ENCODE results near the gene CAPN10. TPM values are rescaled to one million over a fixed set of nuclear protein-coding genes. Genes with fewer than 3 reads are reported as not detected.

CAPN10 gene
- total and polyA plus RNA-seq, 8 donors: 20.8 to 36.6 (median 28.2) TPM

GRCh38 chr2:240629619-240629967 lies 43.1 kb downstream of the CAPN10 start:
- intact Hi-C loops (cut with DNase I): no loop called here
- no peak for DNase-seq
- TF ChIP-seq CTCF (IDR thresholded peaks at IDR 0.05): no peak

GRCh38 chr2:240629968-240630770 lies 43.6 kb downstream of the CAPN10 start:
- peaks cover 0 to 17% of the 10 kb centered on the region in 2 donors for H3K36me3 ChIP-seq
- H3K27me3 ChIP-seq: peaks cover 0 to 17% of the 10 kb centered on the region in 2 donors
- H3K4me3 ChIP-seq: no peak overlapping the region
- no peak overlapping the region for H3K27ac ChIP-seq
- peaks cover 0 to 14% of the 10 kb centered on the region in 2 donors for H3K4me1 ChIP-seq
- intact Hi-C loops (cut with DNase I): no loop called here
- no peak for TF ChIP-seq CTCF (IDR thresholded peaks at IDR 0.05)
- peaks cover 0 to 18% of the 10 kb centered on the region in 2 donors for H3K9me3 ChIP-seq
- no peak for ATAC-seq
- DNase-seq: peak in 2 of 4 donors; percentile 27 to 78

More at GRCh38 chr2:240629619-240629967, 43.1 kb downstream of the CAPN10 start:
- no peak for ATAC-seq
- Histone ChIP-seq H3K27ac (no peak overlapping the region), H3K27me3 (peaks cover 0 to 20% of the 10 kb centered on the region in 2 donors), H3K36me3 (peaks cover 0 to 17% of the 10 kb centered on the region in 2 donors), H3K4me1 (peaks cover 0 to 19% of the 10 kb centered on the region in 2 donors), H3K9me3 (peaks cover 0 to 14% of the 10 kb centered on the region in 2 donors), H3K4me3 (no peak overlapping the region)

- peak in 2 of 4 donors; percentile 21 to 60 for DNase-seq
- H3K27me3 ChIP-seq: peaks cover 0 to 14% of the 10 kb centered on the region in 2 donors
- no peak for TF ChIP-seq CTCF (IDR thresholded peaks at IDR 0.05)
- no peak overlapping the region for H3K27ac ChIP-seq
- H3K36me3 ChIP-seq: peaks cover 0 to 17% of the 10 kb centered on the region in 2 donors
- peaks cover 0 to 20% of the 10 kb centered on the region in 2 donors for H3K9me3 ChIP-seq
- H3K4me1 ChIP-seq: peaks cover 0 to 11% of the 10 kb centered on the region in 2 donors
- intact Hi-C loops (cut with DNase I): no loop called here
- ATAC-seq: no peak
- no peak overlapping the region for H3K4me3 ChIP-seq
Observed at GRCh38 chr2:240630771-240631547, 44.4 kb downstream of the CAPN10 start.

GRCh38 chr2:240631548-240632305 lies 45.2 kb downstream of the CAPN10 start:
- no peak for ATAC-seq
- intact Hi-C loops (cut with DNase I): no loop called here
- peak in 1 of 4 donors; percentile 49 for DNase-seq
- Histone ChIP-seq H3K4me3 (no peak overlapping the region), H3K36me3 (peaks cover 0 to 17% of the 10 kb centered on the region in 2 donors), H3K9me3 (peaks cover 0 to 20% of the 10 kb centered on the region in 2 donors), H3K27me3 (peaks cover 0 to 14% of the 10 kb centered on the region in 2 donors), H3K4me1 (peaks cover 0 to 6% of the 10 kb centered on the region in 2 donors), H3K27ac (no peak overlapping the region)
- no peak for TF ChIP-seq CTCF (IDR thresholded peaks at IDR 0.05)
